ENCODE measurements around the gene RAP1B.

GRCh38 chr12:68572661-68573060, 38.0 kb upstream of the RAP1B start:
- TF ChIP-seq POLR2A (IDR thresholded peaks at IDR 0.05; ENCODE audit: low read length) (no peak), GATA1 (IDR thresholded peaks at IDR 0.05; ENCODE audit: low read depth, low read length) (no peak)

Measured in erythroblast (primary cell).